Measurements from ENCODE around the gene IPO7.

DNA sequence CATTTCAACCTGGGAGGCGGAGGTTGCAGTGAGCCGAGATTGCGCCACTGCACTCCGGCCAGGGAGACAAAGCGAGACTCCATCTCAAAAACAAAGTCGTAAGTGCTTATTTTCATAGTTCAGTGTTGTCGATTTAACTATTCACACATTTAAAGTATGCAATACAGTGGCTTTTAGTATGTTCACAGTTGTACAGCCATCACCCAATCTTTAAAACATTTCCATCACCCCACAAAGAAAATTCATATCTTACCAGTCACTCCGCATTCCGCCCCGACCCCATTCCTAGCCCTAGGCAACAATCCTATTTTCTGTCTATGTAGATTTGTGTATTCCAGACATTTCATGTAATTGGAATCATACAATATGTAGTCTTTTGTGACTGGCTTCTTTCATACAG, 11.9 kb downstream of the IPO7 start:
- no peak for TF ChIP-seq POLR2A (IDR thresholded peaks at IDR 0.05; ENCODE audit: extremely low read depth, insufficient read length)
- TF ChIP-seq CTCF (IDR thresholded peaks at IDR 0.05; ENCODE audit: low read depth, low read length): no peak

Measured in NB4 (cell line).